HFF-Myc (cell line): ENCODE results near the gene ABLIM1.

Experiments used
- DNase-seq: peaks from one replicate; pipeline ENCODE4 v3.0.0-alpha.2; 2011; ENCODE audit warnings: low read depth; ENCODE audit errors: extremely low read depth
- H3K4me3 ChIP-seq: replicated peaks from 2 replicates; pipeline ENCODE4 v1.5.1; 2011; ENCODE audit warnings: low read depth, mild to moderate bottlenecking, control low read depth, low read length
- CTCF ChIP-seq: IDR thresholded peaks from 2 replicates; pipeline ENCODE4 v1.5.1; 2012; ENCODE audit warnings: mild to moderate bottlenecking, low read depth, low read length, control low read depth; ENCODE audit errors: missing control alignments

Gene ABLIM1

GRCh38 chr10:114600057-114600456 lies 58.0 kb downstream of the ABLIM1 start:
- no peak for TF ChIP-seq CTCF
- DNase-seq = no peak
- H3K4me3 ChIP-seq = no peak overlapping the region

- no peak for DNase-seq
- no peak overlapping the region for H3K4me3 ChIP-seq
- TF ChIP-seq CTCF = no peak
Observed at GRCh38 chr10:114596793-114597192, 61.3 kb downstream of the ABLIM1 start.

- no peak for DNase-seq
- TF ChIP-seq CTCF = no peak
- H3K4me3 ChIP-seq = no peak overlapping the region
Observed at GRCh38 chr10:114593816-114594468, 64.1 kb downstream of the ABLIM1 start.

- DNase-seq = no peak
- H3K4me3 ChIP-seq = no peak overlapping the region
- TF ChIP-seq CTCF = no peak
Observed at GRCh38 chr10:114593240-114593792, 64.8 kb downstream of the ABLIM1 start.

- no peak for TF ChIP-seq CTCF
- H3K4me3 ChIP-seq = no peak overlapping the region
- no peak for DNase-seq
Observed at GRCh38 chr10:114590993-114591392, 67.1 kb downstream of the ABLIM1 start.

GRCh38 chr10:114584419-114584818 lies 73.7 kb downstream of the ABLIM1 start:
- no peak for TF ChIP-seq CTCF
- H3K4me3 ChIP-seq = no peak overlapping the region
- no peak for DNase-seq

GRCh38 chr10:114581071-114581470 lies 77.0 kb downstream of the ABLIM1 start:
- DNase-seq = no peak
- H3K4me3 ChIP-seq = no peak overlapping the region
- no peak for TF ChIP-seq CTCF
